GM12872 (cell line): ENCODE measurements around the gene E2F1.

ENCODE experiments used
- CTCF ChIP-seq: IDR thresholded peaks from 3 replicates; pipeline ENCODE4 v1.5.1; 2011; ENCODE audit warnings: low read depth, mild to moderate bottlenecking, low read length, moderate library complexity; ENCODE audit not compliant: insufficient read depth

Gene E2F1

GRCh38 chr20:33679758-33680485 is 6.3 kb downstream of the E2F1 start:
- TF ChIP-seq CTCF, result no peak

GRCh38 chr20:33677991-33678702 is 8.0 kb downstream of the E2F1 start:
- TF ChIP-seq CTCF, result no peak

- TF ChIP-seq CTCF, result no peak
These were observed 9.2 kb downstream of the E2F1 start for GRCh38 chr20:33676652-33677645.

GRCh38 chr20:33676121-33676520 is 10.1 kb downstream of the E2F1 start:
- TF ChIP-seq CTCF, result no peak

- no peak for TF ChIP-seq CTCF
These were observed 10.8 kb downstream of the E2F1 start for GRCh38 chr20:33675136-33675959.

- no peak for TF ChIP-seq CTCF
These were observed 11.7 kb downstream of the E2F1 start, which contains the start of gene NECAB3 for GRCh38 chr20:33674294-33675135. TSS of gene NECAB3 (minus strand) at chr20:33674428. CDS start at chr20:33674352, 76 bp downstream.
